WTC11 (cell line): ENCODE results near the gene MYORG. TPM values are rescaled to one million over a fixed set of nuclear protein-coding genes. Genes with fewer than 3 reads are reported as not detected.

ENCODE experiments used
- ATAC-seq: fragments of 200-7000 bp; cut with Tn5 transposase; 2 replicates; pipeline ENCODE4 v1.10.0; 2021; ENCODE audit warnings: mild to moderate bottlenecking, moderate library complexity
- Bru-seq: library from RNA; stranded (reverse); fragments of 400-500 nt; gene quantifications from one replicate; lab custom pipeline; 2021; lab: Mats Ljungman, UMichigan
- CTCF ChIA-PET: fragments of 300-600 bp; sonication (Branson Sonifier 250); formaldehyde crosslinking; loops from one replicate; lab custom pipeline; 2021; ENCODE audit warnings: antibody characterized with exemption; lab: Charles Lee
- POLR2A ChIA-PET: fragments of 350-600 bp; sonication (Branson Sonifier 250); formaldehyde crosslinking; loops from one replicate; lab custom pipeline; 2021; ENCODE audit warnings: antibody characterized with exemption; lab: Charles Lee
- DNase-seq: peaks from one replicate; pipeline ENCODE4 v3.0.0; 2021; ENCODE audit warnings: low spot score
- H3K27ac Mint-ChIP-seq: 2 replicates; pipeline ENCODE4 v1.8.0; 2021; ENCODE audit warnings: mixed read lengths
- H3K27me3 Mint-ChIP-seq: 2 replicates; pipeline ENCODE4 v1.8.0; 2021; ENCODE audit warnings: low read depth, mild to moderate bottlenecking, moderate library complexity, mixed read lengths
- H3K36me3 Mint-ChIP-seq: 2 replicates; pipeline ENCODE4 v1.8.0; 2021; ENCODE audit warnings: mixed read lengths
- H3K4me1 Mint-ChIP-seq: 2 replicates; pipeline ENCODE4 v1.8.0; 2022; ENCODE audit warnings: mixed read lengths
- H3K4me3 Mint-ChIP-seq: 2 replicates; pipeline ENCODE4 v1.8.0; 2021; ENCODE audit warnings: mild to moderate bottlenecking, moderate library complexity, mixed read lengths
- H3K9me3 Mint-ChIP-seq: 2 replicates; pipeline ENCODE4 v1.8.0; 2021; ENCODE audit warnings: mixed read lengths
- AR ChIP-seq: fragments of 250-450 bp; sonication (Bioruptor Pico); IDR thresholded peaks from 2 replicates; pipeline ENCODE4 v1.9.0; 2021; ENCODE audit warnings: mild to moderate bottlenecking
- CREB1 ChIP-seq: sonication (generic); formaldehyde crosslinking; IDR thresholded peaks from 2 replicates; pipeline ENCODE4 v1.8.0; 2023; ENCODE audit warnings: mild to moderate bottlenecking, missing genetic modification reagents
- CTCF ChIP-seq: fragments of 200-600 bp; IDR thresholded peaks from 2 replicates; pipeline ENCODE4 v1.8.0; 2022; ENCODE audit warnings: antibody characterized with exemption
- ELF4 ChIP-seq: sonication (generic); formaldehyde crosslinking; IDR thresholded peaks from 2 replicates; pipeline ENCODE4 v1.8.1; 2022; ENCODE audit warnings: low read depth, mild to moderate bottlenecking, moderate library complexity, missing genetic modification reagents
- GABPB1 ChIP-seq: sonication (generic); formaldehyde crosslinking; IDR thresholded peaks from 2 replicates; pipeline ENCODE4 v1.8.1; 2023; ENCODE audit warnings: mild to moderate bottlenecking, missing genetic modification reagents
- IRF2 ChIP-seq: sonication (generic); formaldehyde crosslinking; IDR thresholded peaks from 2 replicates; pipeline ENCODE4 v1.8.0; 2022; ENCODE audit warnings: low read depth, missing genetic modification reagents, borderline replicate concordance
- MXD4 ChIP-seq: fragments of 250-450 bp; sonication (Bioruptor Pico); IDR thresholded peaks from 2 replicates; pipeline ENCODE4 v1.8.0; 2021; ENCODE audit warnings: mild to moderate bottlenecking, moderate library complexity, borderline replicate concordance
- NFE2L1 ChIP-seq: sonication (generic); formaldehyde crosslinking; IDR thresholded peaks from 2 replicates; pipeline ENCODE4 v1.8.1; 2023; ENCODE audit warnings: missing genetic modification reagents
- NR1H2 ChIP-seq: sonication (generic); formaldehyde crosslinking; IDR thresholded peaks from 2 replicates; pipeline ENCODE4 v1.9.0; 2021; ENCODE audit warnings: mild to moderate bottlenecking, moderate library complexity, missing genetic modification reagents
- NR3C1 ChIP-seq: sonication (generic); formaldehyde crosslinking; conservative IDR thresholded peaks from 2 replicates; pipeline ENCODE4 v1.8.1; 2023; ENCODE audit warnings: low read depth, mild to moderate bottlenecking, missing genetic modification reagents
- PRRX2 ChIP-seq: fragments of 250-450 bp; sonication (Bioruptor Pico); IDR thresholded peaks from 2 replicates; pipeline ENCODE4 v1.8.0; 2021; ENCODE audit warnings: mild to moderate bottlenecking
- RELA ChIP-seq: sonication (generic); formaldehyde crosslinking; IDR thresholded peaks from 2 replicates; pipeline ENCODE4 v1.8.1; 2022; ENCODE audit warnings: missing genetic modification reagents, mild to moderate bottlenecking, borderline replicate concordance
- SMAD4 ChIP-seq: sonication (generic); formaldehyde crosslinking; IDR thresholded peaks from 2 replicates; pipeline ENCODE4 v1.8.0; 2022; ENCODE audit warnings: mild to moderate bottlenecking, missing genetic modification reagents
- SP1 ChIP-seq: sonication (generic); formaldehyde crosslinking; conservative IDR thresholded peaks from 2 replicates; pipeline ENCODE4 v1.8.1; 2022; ENCODE audit warnings: missing genetic modification reagents
- TP53 ChIP-seq: sonication (generic); formaldehyde crosslinking; IDR thresholded peaks from 2 replicates; pipeline ENCODE4 v1.8.1; 2023; ENCODE audit warnings: mild to moderate bottlenecking, missing genetic modification reagents
- ZBTB43 ChIP-seq: sonication (generic); formaldehyde crosslinking; IDR thresholded peaks from 2 replicates; pipeline ENCODE4 v1.8.1; 2023; ENCODE audit warnings: mild to moderate bottlenecking, missing genetic modification reagents
- ZNF512 ChIP-seq: sonication (generic); formaldehyde crosslinking; IDR thresholded peaks from 2 replicates; pipeline ENCODE4 v1.8.1; 2022; ENCODE audit warnings: missing genetic modification reagents, borderline replicate concordance
- ZNF671 ChIP-seq: fragments of 250-450 bp; sonication (Bioruptor Pico); IDR thresholded peaks from 2 replicates; pipeline ENCODE4 v1.8.0; 2021; ENCODE audit warnings: mild to moderate bottlenecking
- long read RNA-seq, 3 experiments: library from RNA in 1 of 3; library from capped mRNA in 1 of 3; library from polyadenylated mRNA in 1 of 3; unstranded in 2 of 3; stranded (forward) in 1 of 3; transcript quantifications; one replicate each; pipeline ENCODE4 v2.0.0, GENCODE V29; 2021
- total RNA-seq: library from RNA; stranded (reverse); gene quantifications from 3 replicates; pipeline ENCODE4 v1.2.3, GENCODE V29; 2021
- TF ChIP-seq, protein P1 (sequence below): sonication (generic); formaldehyde crosslinking; IDR thresholded peaks from 2 replicates; pipeline ENCODE4 v1.8.0; 2023; ENCODE audit warnings: missing genetic modification reagents, mild to moderate bottlenecking, borderline replicate concordance
- TF ChIP-seq, protein P2 (sequence below): sonication (generic); formaldehyde crosslinking; IDR thresholded peaks from 2 replicates; pipeline ENCODE4 v1.8.0; 2022; ENCODE audit warnings: mild to moderate bottlenecking, missing genetic modification reagents
- TF ChIP-seq, protein P3 (sequence below): sonication (generic); formaldehyde crosslinking; IDR thresholded peaks from 2 replicates; pipeline ENCODE4 v1.8.1; 2022; ENCODE audit warnings: mild to moderate bottlenecking, moderate library complexity, missing genetic modification reagents

Gene MYORG
- total RNA-seq (9.3 to 18.9 TPM (median 9.7 TPM) in 3 replicates), Bru-seq, nascent RNA (percentile 60 among the genes with signal in this experiment)
- long read RNA-seq, experiment 1, full-length matches to known transcripts, result 18 of 37 reads
- long read RNA-seq, experiment 1, partial matches to known transcripts, result 0 of 37 reads
- long read RNA-seq, experiment 1, other reads (novel, unspliced or antisense), result 19 of 37 reads
- long read RNA-seq, experiment 2, full-length matches to known transcripts, result 5 of 11 reads
- long read RNA-seq, experiment 2, partial matches to known transcripts, result 0 of 11 reads
- long read RNA-seq, experiment 2, other reads (novel, unspliced or antisense), result 6 of 11 reads
- long read RNA-seq, experiment 3, result 0 reads

DNA sequence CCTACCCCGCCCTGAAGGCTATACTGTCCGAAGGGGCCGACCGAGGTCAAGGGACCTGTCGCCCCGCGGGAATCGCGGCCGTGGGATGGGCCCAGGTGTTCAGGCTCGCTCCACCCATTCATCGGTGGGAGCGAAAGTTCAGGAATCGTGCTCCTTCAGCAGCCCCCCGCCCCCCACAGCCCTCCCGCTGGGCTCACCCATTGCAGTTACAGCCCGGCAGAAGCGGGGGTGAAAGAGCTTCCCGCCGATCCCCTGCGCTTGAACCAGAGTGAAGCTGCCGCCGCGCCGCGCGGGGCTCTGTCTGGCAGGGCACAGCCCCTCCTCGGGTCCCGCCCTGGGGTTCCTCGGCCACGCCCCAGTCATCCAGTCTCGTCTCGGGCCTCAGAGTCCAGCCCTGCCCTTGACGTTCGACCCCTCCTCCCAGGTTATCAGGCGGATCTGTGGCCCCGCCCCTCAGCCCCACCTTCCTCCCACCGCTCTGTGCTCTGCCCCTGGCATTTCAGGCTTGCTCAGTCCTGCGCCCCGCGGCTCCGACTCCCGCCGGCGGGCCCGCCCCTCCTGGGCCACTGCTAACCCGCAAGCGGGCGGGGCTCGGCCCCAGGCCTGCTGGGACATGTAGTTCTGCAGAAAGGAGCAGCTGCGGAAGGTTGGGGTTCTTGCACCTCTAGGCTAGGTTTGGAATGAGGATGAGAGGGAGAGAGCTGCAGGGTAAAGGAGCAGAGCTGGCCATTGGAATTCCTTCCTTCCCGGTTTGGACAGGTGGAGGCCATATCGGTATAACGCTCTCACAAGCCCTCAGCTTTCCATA is at the start of gene MYORG:
MYORG (minus strand) TSS at position 303 of the 808 bp plus-strand sequence. CDS start 3,955 bp downstream, outside the sequence.
- Mint-ChIP-seq H3K36me3 (peaks cover 3% of the 10 kb centered on the region; the same call in 1 of the 2 replicates), H3K27ac (peak within 1 kb of the TSS; percentile 82), H3K27me3 (peaks cover 32% of the 10 kb centered on the region), H3K4me1 (peaks cover 36% of the 10 kb centered on the region), H3K9me3 (no peaks in the 10 kb centered on the region), H3K4me3 (peak within 1 kb of the TSS; percentile 93)
- ChIA-PET CTCF (interaction anchor here (0.6 to 7.9 kb wide), 15 partner anchors 27 to 676 kb away, joined by 3 to 168 read pairs (median 4); partner anchors contain the start of genes DNAI1 and FAM219A), POLR2A (interaction anchor here (0.6 to 1.5 kb wide), 6 partner anchors 13 to 327 kb away, joined by 3 read pairs; no protein-coding TSS in a partner anchor)
- DNase-seq (peak; percentile 99), ATAC-seq (peak; percentile 75)
- TF ChIP-seq, protein P1, sequence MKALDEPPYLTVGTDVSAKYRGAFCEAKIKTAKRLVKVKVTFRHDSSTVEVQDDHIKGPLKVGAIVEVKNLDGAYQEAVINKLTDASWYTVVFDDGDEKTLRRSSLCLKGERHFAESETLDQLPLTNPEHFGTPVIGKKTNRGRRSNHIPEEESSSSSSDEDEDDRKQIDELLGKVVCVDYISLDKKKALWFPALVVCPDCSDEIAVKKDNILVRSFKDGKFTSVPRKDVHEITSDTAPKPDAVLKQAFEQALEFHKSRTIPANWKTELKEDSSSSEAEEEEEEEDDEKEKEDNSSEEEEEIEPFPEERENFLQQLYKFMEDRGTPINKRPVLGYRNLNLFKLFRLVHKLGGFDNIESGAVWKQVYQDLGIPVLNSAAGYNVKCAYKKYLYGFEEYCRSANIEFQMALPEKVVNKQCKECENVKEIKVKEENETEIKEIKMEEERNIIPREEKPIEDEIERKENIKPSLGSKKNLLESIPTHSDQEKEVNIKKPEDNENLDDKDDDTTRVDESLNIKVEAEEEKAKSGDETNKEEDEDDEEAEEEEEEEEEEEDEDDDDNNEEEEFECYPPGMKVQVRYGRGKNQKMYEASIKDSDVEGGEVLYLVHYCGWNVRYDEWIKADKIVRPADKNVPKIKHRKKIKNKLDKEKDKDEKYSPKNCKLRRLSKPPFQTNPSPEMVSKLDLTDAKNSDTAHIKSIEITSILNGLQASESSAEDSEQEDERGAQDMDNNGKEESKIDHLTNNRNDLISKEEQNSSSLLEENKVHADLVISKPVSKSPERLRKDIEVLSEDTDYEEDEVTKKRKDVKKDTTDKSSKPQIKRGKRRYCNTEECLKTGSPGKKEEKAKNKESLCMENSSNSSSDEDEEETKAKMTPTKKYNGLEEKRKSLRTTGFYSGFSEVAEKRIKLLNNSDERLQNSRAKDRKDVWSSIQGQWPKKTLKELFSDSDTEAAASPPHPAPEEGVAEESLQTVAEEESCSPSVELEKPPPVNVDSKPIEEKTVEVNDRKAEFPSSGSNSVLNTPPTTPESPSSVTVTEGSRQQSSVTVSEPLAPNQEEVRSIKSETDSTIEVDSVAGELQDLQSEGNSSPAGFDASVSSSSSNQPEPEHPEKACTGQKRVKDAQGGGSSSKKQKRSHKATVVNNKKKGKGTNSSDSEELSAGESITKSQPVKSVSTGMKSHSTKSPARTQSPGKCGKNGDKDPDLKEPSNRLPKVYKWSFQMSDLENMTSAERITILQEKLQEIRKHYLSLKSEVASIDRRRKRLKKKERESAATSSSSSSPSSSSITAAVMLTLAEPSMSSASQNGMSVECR (CRISPR knock-in tag), result 0 out of 2 replicates have a peak, but pooled peaks have one; percentile 56
- TF ChIP-seq, protein P2, sequence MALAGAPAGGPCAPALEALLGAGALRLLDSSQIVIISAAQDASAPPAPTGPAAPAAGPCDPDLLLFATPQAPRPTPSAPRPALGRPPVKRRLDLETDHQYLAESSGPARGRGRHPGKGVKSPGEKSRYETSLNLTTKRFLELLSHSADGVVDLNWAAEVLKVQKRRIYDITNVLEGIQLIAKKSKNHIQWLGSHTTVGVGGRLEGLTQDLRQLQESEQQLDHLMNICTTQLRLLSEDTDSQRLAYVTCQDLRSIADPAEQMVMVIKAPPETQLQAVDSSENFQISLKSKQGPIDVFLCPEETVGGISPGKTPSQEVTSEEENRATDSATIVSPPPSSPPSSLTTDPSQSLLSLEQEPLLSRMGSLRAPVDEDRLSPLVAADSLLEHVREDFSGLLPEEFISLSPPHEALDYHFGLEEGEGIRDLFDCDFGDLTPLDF, result no peak
- peak; percentile 96 for TF ChIP-seq SP1 (CRISPR knock-in tag)
- no peak for TF ChIP-seq AR (CRISPR knock-in tag)
- no peak for TF ChIP-seq NR1H2
- TF ChIP-seq CTCF, result no peak
- no peak for TF ChIP-seq GABPB1 (CRISPR knock-in tag)
- no peak for TF ChIP-seq PRRX2 (CRISPR knock-in tag)
- no peak for TF ChIP-seq ELF4 (CRISPR knock-in tag)
- TF ChIP-seq TP53 (CRISPR knock-in tag), result no peak; the same call in 1 of the 2 replicates
- TF ChIP-seq ZBTB43, result no peak
- 0 out of 2 replicates have a peak, but pooled peaks have one; percentile 28 for TF ChIP-seq NFE2L1
- TF ChIP-seq ZNF671 (CRISPR knock-in tag), result no peak
- no peak for TF ChIP-seq SMAD4 (CRISPR knock-in tag)
- no peak for TF ChIP-seq ZNF512 (CRISPR knock-in tag)
- TF ChIP-seq RELA (CRISPR knock-in tag), result no peak
- no peak for TF ChIP-seq CREB1 (CRISPR knock-in tag)
- TF ChIP-seq IRF2 (CRISPR knock-in tag), result no peak
- no peak for TF ChIP-seq MXD4 (CRISPR knock-in tag)
- TF ChIP-seq, protein P3, sequence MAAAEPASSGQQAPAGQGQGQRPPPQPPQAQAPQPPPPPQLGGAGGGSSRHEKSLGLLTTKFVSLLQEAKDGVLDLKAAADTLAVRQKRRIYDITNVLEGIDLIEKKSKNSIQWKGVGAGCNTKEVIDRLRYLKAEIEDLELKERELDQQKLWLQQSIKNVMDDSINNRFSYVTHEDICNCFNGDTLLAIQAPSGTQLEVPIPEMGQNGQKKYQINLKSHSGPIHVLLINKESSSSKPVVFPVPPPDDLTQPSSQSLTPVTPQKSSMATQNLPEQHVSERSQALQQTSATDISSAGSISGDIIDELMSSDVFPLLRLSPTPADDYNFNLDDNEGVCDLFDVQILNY (CRISPR knock-in tag), result peak; percentile 70; the same call in 1 of the 2 replicates
- no peak for TF ChIP-seq NR3C1
